ENCODE results near the gene ZNF433. TPM values are rescaled to one million over a fixed set of nuclear protein-coding genes. Genes with fewer than 3 reads are reported as not detected.
"Not testable (repeated sequence)": the region's sequence is repeated elsewhere in the genome, so short reads cannot be mapped to it uniquely, and the experiment has no call there.

Gene ZNF433
- total and polyA plus RNA-seq, 10 donors = 2.4 to 7.7 (median 4.6) TPM

DNA sequence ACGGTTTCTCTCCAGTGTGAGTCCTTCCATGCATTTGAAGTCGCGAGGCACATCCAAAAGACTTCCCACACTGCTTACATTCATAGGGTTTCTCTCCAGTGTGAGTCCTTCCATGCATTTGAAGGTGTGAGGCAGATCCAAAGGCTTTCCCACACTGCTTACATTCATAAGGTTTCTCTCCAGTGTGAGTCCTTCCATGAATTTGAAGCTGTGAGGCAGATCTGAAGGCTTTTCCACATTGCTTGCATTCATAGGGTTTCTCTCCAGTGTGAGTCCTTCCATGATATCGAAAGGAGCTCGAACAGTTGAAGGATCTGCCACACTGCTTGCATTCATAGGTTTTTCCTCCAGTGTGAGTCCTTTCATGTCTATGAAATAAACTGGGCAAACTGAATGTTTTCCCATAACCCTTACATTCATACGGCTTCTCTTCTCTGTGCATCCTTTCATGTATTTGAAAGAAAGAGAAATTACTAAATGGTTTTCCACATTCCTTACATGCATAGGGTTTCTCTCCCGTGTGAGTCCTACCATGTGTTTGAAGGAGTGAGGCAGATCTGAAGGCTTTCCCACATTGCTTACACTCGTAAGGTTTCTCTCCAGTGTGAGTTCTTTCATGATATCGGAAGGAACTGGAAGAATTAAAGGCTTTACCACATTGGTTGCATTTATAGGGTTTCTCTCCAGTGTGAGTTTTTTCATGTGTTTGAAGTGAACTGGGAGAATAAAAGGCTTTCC is 20.3 kb downstream of the ZNF433 start:
- Histone ChIP-seq H3K9me3 (peaks cover 28 to 100% (median 100%) of the 10 kb centered on the region in 8 donors), H3K27me3 (replicated peaks in 1 of 7) (no peaks in the 10 kb centered on the region), H3K27ac (no peak overlapping the region), H3K4me1 (no peaks in the 10 kb centered on the region), H3K36me3 (peaks cover 2 to 99% (median 55%) of the 10 kb centered on the region in 6 donors), H3K4me3 (peak overlapping the region in 1 of 8 donors; percentile 19)
- no peak for DNase-seq
- intact Hi-C loops (cut with DNase I; ENCODE audit: low total_unique reads) = no loop called here
- TF ChIP-seq POLR2A (IDR thresholded peaks at IDR 0.05) (no peak), POLR2AphosphoS5 (IDR thresholded peaks at IDR 0.05) (no peak)
- TF ChIP-seq, protein P1, sequence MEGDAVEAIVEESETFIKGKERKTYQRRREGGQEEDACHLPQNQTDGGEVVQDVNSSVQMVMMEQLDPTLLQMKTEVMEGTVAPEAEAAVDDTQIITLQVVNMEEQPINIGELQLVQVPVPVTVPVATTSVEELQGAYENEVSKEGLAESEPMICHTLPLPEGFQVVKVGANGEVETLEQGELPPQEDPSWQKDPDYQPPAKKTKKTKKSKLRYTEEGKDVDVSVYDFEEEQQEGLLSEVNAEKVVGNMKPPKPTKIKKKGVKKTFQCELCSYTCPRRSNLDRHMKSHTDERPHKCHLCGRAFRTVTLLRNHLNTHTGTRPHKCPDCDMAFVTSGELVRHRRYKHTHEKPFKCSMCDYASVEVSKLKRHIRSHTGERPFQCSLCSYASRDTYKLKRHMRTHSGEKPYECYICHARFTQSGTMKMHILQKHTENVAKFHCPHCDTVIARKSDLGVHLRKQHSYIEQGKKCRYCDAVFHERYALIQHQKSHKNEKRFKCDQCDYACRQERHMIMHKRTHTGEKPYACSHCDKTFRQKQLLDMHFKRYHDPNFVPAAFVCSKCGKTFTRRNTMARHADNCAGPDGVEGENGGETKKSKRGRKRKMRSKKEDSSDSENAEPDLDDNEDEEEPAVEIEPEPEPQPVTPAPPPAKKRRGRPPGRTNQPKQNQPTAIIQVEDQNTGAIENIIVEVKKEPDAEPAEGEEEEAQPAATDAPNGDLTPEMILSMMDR (IDR thresholded peaks at IDR 0.05 in 8 of 11, conservative IDR thresholded peaks at IDR 0.05 in 3 of 11) = no peak
- 93 to 98% (median 97%) methylated on average over 9 of the region's 9 CpGs for WGBS, 5 donors

DNA sequence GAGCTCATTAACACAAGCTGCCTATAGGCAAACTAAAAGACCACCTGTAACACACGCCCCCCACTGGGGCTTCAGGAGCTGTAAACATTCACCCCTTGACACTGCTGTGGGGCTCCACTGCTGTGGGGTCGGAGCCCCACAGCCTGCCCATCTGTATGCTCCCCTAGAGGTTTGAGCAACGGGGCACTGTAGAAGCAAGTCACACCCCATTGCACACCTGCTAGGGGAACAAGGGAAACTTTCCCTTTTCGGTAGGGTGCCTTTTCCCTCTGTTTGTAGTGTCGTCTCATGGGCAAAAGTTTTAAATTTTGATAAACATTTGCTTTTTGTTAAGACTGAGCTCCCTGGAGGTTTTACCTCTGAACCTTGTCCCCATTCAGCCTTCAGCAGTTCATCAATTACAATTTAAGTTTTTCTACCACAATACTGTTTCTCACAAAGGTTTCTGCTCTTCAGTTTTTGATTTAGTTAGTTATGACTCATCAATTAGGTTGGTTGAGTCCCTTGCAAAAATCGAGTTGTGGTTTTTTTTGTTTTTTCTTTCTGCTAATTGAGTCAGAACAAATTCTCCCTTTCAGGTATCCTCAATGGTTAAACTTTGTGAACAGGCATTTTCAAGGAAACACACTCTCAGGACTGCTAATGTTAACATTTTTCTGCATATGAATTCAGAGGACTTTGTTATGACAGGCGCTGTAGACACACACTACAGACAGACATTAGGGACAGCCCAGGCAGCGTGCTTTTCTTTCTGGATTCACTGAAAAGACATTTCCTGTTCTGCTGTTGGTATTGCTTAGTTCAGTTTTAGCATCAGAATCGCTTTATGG is 35.1 kb downstream of the ZNF433 start:
- intact Hi-C loops (cut with DNase I; ENCODE audit: low total_unique reads) = no loop called here
- Histone ChIP-seq H3K27ac (no peak overlapping the region), H3K36me3 (peaks cover 0 to 70% (median 23%) of the 10 kb centered on the region in 6 donors), H3K27me3 (replicated peaks in 1 of 7) (no peaks in the 10 kb centered on the region), H3K4me3 (no peak overlapping the region), H3K9me3 (peaks cover 0 to 5% (median 0%) of the 10 kb centered on the region in 8 donors), H3K4me1 (peaks cover 0 to 12% (median 0%) of the 10 kb centered on the region in 6 donors)
- 58 to 77% (median 65%) methylated on average over 8 to 9 of the region's 9 CpGs for whole genome bisulfite sequencing, 5 donors
- DNase-seq = no peak
- TF ChIP-seq POLR2AphosphoS5 (IDR thresholded peaks at IDR 0.05) (no peak), POLR2A (IDR thresholded peaks at IDR 0.05) (no peak)
- TF ChIP-seq, protein P1 (IDR thresholded peaks at IDR 0.05 in 8 of 11, conservative IDR thresholded peaks at IDR 0.05 in 3 of 11) = no peak

DNA sequence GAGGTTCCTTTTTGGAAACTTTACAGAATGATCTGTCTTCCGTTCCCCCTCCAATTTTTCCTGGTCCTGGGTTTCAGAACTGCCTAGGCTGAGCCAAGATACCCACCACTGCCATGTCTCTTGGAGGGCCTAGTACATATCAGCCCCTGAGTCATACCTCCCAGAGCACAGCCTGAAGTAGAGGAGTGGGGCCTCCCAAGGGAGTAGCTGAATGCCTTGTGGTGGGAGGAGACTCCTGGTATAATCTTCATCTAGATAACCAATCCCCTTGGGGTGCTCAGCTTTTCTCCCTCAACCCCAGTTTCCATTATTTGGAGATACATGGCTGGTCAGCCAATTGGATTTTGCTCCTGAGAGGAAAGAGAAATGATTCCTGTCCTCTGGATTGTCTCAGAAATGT is 40.3 kb downstream of the ZNF433 start:
- H3K27ac ChIP-seq = no peak overlapping the region
- H3K27me3 ChIP-seq (replicated peaks in 1 of 7) = no peaks in the 10 kb centered on the region
- H3K4me3 ChIP-seq = no peak overlapping the region
- DNase-seq = no peak
- H3K36me3 ChIP-seq = peaks cover 0 to 49% (median 2%) of the 10 kb centered on the region in 6 donors
- intact Hi-C loops (cut with DNase I; ENCODE audit: low total_unique reads) = no loop called here
- no peak for TF ChIP-seq POLR2A (IDR thresholded peaks at IDR 0.05)
- TF ChIP-seq POLR2AphosphoS5 (IDR thresholded peaks at IDR 0.05) = no peak
- TF ChIP-seq, protein P1 (IDR thresholded peaks at IDR 0.05 in 8 of 11, conservative IDR thresholded peaks at IDR 0.05 in 3 of 11) = no peak
- H3K9me3 ChIP-seq = no peaks in the 10 kb centered on the region
- 90 to 100% (median 94%) methylated on average over 1 of the region's 1 CpG for WGBS, 5 donors
- H3K4me1 ChIP-seq = peaks cover 0 to 33% (median 3%) of the 10 kb centered on the region in 6 donors

DNA sequence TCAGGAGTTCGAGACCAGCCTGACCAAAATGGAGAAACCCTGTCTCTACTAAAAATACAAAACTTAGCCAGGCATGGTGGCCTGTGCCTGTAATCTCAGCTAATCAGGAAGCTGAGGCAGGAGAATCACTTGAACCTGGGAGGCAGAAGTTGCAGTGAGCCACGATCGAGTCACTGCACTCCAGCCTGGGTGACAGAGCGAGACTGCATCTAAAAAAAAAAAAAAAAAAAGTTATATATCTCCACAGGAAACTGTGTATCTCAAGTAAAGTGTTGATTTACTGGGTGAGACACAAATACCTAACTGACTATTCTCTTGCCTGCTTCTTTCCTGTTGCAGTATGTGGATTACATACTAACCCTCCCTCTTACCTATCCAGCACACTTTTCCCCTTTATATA is 43.6 kb downstream of the ZNF433 start:
- H3K36me3 ChIP-seq = peaks cover 0 to 32% (median 0%) of the 10 kb centered on the region in 6 donors
- DNase-seq; H3K9me3 ChIP-seq; H3K4me3 ChIP-seq; H3K27ac ChIP-seq; H3K27me3 ChIP-seq (replicated peaks in 1 of 7): not testable (repeated sequence)
- intact Hi-C loops (cut with DNase I; ENCODE audit: low total_unique reads) = loop anchor here (5.0 kb wide), 1 partner anchor 195 kb away; the partner anchor contains the start of gene ZNF491
- H3K4me1 ChIP-seq = peaks cover 0 to 52% (median 20%) of the 10 kb centered on the region in 6 donors
- WGBS, 5 donors = 64 to 69% (median 67%) methylated on average over 4 of the region's 4 CpGs

Measured in spleen (tissue), 11 donors.